Activated CD8-positive, alpha-beta memory T cell treated with anti-CD3 and anti-CD28 coated beads, Interleukin-2, amount 50 U/mL, for 24 hours (primary cell): Measurements from ENCODE around the gene MICAL3.

Experiments
- DNase-seq: peaks from one replicate; pipeline ENCODE4 v3.0.0-alpha.2; 2020; ENCODE audit errors: extremely low read depth

Gene MICAL3

DNA sequence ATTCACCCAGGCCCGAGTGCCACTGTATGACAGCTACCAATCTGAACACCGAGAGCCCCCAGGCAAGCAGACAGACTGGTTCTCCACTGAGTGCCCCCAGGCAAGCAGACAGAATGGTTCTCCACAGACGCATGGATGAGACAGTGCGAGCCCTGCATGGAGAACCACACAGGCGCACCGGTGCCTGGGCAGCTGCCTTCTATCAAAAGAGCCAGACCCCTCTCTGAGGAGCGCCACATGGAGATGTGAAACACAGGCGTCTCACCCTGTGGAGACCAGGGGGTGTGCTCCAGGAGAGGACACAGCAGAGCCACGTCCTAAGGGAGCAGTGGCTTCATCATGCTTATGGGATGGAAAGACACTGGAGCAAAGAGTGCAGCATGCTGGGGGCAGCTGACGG is 155.6 kb downstream of the MICAL3 start:
- no peak for DNase-seq

DNA sequence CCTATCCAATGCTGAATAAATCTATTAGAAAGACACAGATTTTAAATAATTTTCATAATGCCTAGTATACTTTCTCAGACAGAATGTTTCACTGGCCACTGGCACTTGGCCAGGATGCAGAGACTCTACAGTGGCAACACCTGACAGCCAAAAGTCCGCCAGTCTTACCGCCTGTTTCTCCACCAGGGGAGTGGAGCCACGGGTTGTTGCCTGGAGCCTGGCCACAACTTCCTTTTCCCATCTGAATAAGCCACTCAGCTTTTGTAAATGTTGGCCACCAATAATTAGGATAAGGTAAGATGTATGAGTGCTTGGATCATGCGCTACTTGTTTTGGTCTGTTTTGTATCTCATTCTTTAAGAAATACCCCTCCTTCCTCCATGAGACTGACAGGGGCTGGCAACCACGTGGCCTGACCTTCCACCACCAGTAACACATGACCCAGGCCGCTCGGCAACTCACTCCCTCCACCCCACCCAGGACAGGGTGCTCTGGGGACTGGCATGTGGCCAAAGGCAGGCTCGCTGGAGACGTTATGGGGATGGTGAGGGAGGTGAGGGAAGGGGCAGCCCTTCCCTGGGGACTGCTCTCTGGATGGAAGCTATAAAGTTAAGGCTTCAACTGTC is 157.1 kb downstream of the MICAL3 start:
- no peak for DNase-seq

GRCh38 chr22:17866621-17867020 is 157.7 kb downstream of the MICAL3 start:
- no peak for DNase-seq

DNA sequence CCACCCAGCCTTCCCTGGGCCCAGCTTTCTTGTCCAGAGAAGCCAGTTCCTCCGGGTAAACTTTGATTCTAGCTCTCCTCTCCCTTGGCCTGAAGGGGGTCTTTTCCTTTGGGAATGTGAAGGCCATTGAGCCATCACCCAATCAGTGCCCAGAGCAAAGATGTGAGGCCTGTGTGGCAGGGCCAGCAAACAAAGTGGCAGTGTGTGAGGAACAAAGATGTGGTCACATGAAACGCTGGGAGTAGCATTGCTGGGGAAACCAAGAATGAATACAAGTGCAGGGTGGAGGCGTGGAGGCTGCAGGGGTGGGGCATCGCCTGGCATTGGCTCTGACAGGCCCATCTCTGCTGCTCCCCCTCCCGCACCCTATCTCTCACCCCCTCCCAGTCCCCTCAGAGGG is 158.2 kb downstream of the MICAL3 start:
- no peak for DNase-seq

DNA sequence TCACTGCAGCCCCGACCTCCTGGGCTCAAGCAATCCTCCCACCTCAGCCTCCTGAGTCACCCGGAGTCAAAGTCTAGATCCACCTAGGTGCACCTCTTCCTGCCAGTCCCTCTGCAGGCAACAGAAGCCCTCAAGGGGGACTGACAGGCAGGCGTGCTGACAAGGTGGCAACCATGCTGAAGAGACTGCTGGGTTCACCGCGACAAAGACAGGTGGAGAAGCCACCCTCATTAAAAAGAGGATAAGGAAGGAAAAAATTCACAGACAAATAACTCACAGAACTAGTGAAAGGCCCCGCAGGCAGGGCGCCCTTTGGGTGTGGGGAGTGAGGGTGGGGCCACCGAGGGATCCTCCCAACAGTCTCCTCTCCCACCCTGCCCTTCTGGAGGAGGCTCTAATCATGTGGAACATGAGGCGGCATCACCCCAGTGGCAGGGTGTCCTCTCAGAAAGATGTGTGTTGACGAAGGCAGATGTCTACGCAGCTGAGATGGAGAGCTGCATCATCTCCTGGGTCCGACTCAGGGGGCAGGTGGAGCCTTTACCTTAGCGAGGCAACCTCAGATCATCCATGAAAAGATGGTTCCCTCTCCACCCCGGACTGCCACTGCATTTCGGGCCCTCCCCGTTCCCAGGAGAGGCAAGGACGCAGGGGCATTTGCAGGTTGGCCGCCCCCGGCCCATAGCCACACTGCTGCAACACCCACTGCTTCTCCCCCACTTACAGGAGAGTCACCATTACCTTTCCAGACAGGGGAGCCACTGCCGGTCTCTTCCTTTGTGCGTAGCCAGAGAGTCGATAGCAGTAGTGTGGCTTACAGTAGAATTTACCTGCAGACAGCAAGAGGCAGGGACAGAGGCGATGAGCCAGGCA is 158.9 kb downstream of the MICAL3 start:
- DNase-seq = no peak

- DNase-seq = no peak
These were observed 159.8 kb downstream of the MICAL3 start for GRCh38 chr22:17864398-17865182.

DNA sequence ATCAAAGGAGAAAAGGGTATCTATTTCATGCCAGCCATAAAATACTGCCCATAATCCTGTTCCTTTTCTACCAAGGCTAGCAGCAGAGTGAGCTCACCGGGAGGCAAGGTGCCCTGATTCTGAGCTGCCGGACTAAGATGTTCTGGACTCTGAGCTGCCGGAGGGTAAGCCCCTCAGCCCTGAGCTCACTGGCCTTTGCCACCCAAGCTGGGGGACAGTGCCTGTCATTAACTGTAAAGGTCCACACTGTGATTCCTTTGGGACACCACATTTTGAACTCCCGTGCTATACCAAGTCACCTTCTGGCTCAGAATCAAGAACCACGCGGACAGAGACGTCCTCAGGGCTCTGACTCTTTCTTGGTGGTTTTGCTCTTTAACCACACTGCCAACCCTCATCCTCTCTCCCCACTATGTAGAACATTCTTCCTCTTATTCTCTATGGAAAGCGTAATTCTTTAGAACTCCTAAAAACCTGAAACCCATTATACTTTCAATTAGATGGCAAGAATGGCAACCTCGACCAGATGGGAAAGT is 161.6 kb downstream of the MICAL3 start:
- DNase-seq = no peak

DNA sequence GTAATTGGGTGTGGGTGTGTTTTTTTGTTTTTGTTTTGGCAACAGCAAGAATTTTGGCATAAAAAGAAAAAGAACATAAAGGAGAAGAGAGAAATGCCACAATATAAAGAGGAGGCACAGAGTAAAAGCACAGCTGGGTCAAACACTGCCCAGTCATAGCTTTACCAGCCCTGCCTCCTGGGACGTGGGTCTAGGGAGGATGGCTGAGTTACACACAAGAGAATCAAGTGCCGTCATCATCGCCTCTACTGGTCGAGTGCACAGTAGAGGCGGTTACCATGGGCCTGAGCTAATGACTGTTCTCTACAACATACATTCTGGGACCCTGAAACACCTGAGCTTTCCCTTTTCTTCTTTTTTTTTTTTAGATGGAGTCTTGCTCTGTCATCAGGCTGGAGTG is 162.5 kb downstream of the MICAL3 start:
- no peak for DNase-seq

GRCh38 chr22:17860220-17860965 is 164.0 kb downstream of the MICAL3 start:
- no peak for DNase-seq

GRCh38 chr22:17858033-17858432 is 166.3 kb downstream of the MICAL3 start:
- no peak for DNase-seq

- no peak for DNase-seq
These were observed 168.6 kb downstream of the MICAL3 start for GRCh38 chr22:17855572-17856290.

DNA sequence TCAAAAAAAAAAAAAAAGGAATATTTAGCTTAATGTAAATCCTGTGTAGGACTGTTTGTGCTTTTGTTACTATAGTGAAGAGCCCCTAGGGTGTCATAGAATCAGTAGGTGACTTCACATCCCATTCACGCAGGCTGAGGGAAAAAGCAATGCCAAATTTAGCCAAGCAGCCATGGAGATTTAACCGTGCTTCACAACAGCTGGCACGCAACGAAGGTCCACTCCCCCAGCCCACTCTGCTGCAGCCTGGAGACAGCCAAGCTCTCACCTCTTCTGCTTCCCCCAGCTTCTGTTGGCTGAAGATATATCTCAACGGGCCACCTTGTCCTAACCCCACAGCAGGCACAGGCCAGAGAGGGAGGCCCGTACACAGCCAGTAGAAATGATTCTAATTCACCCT is 171.3 kb downstream of the MICAL3 start:
- DNase-seq = no peak

GRCh38 chr22:17851759-17852158 is 172.6 kb downstream of the MICAL3 start:
- no peak for DNase-seq

DNA sequence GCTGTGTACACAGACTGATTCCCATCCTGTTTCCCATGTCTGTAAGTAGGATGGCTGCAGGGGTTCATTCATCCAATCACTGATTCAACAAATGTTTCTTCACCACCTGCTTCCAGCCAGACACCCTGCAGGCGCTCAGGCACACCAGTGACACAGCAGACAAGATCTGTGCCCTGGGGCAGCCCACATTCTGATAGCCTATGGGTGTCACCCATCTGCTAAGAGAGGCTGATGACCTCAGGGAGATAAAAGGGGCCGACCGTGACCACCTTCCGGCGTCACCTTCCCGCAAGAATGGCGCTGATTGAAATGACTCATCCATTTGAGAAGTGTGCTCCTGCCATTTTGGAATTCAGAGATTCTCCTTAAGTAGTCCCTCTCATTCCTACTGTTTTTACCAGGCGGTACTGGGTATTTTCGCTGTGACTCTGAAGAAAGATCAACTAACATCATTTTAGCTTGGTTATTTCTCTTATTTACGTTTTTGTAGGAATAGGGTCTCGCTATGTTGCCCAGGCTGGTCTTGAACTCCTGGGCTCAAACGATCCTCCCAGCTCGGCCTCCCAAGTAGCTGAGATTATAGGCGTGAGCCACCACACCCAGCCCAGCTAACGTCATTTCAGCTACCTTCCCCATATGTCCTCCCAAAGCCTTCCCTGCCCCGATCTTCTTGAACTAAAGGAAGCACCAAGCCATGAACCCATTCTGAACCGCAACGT is 176.8 kb downstream of the MICAL3 start:
- DNase-seq = no peak

DNA sequence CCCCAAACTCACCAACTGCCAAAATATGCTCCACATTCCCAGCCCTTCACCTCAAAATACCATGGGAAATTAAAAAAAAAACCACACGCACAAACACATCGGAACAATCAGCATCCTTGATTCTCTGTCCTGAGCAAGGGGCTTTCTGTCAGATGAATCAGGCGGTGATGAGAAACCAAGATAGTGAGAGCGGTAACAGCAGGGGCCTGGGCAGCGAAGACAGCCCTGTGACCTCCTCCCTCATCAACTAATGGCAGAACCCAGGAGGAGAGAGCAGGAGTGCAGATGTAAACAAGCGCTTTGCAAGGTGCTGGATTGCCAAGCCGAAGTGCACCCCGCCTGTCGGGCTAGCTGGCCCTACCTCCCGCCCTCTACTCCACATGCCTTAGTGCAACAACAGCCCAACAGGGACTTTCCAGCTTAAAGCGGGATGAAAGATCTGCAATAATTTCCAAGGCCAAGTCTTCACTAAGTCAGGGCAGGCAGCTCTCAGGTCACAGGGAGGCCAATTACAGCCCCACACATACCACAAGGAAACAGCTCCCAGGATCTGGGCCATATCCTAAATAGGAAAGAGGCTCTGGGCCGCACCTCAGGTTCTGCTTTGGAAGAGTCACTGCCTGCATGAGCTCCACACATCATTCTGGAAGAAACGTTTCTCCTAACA is 177.9 kb downstream of the MICAL3 start:
- no peak for DNase-seq

- DNase-seq = no peak
These were observed 178.6 kb downstream of the MICAL3 start for GRCh38 chr22:17845790-17846189.

- DNase-seq = no peak
These were observed 179.0 kb downstream of the MICAL3 start for GRCh38 chr22:17845327-17845726.

GRCh38 chr22:17844150-17844549 is 180.2 kb downstream of the MICAL3 start:
- no peak for DNase-seq

DNA sequence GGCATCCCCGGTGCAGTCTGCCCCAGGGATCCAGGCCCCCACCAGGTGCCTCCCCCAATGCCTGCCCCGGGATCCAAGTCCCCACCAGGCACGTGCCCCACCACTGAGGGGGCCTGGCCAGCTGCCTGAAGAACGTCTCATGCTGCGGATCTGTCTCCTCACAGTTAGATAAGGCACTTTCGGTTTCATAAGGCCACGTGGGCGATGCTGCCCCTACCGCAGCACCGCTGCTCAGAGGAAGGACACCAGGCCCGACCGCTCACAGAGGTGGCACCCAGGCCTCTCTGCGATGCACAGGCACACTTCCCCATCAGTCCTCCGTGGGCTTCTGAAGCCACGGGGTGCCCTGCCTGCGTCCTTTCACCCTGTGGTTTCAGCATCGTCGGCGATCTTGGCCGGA is 182.0 kb downstream of the MICAL3 start:
- DNase-seq = no peak

DNA sequence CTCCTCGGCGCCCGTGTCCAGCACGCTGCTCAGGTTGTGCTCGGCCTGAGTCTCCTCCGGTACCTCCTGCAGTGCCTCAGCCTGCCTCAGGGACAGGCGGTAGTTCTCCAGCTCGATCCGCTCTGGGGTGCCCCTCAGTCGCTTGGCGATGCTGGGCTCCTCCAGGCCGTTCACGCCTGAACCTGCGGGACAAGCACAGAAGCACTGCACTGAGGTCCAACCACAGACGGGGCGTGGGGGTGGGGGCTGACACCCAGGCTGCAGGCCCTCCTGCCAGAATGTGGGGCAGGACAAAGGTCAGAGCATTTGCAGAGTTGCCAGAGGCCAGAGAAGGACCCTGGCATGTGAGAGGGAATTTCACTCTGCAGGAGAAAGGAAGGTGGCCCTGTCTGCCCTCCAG is 182.5 kb downstream of the MICAL3 start:
- DNase-seq = no peak
